ENCODE measurements around the gene RAD9B. TPM values are rescaled to one million over a fixed set of nuclear protein-coding genes. Genes with fewer than 3 reads are reported as not detected.

The RAD9B gene
- total and polyA plus RNA-seq, 2 of the 13 experiments (the other 11 are each of a cell fraction or from before 2014, with no cell fraction given): 0.05 to 0.38 TPM

- TF ChIP-seq, protein P1, sequence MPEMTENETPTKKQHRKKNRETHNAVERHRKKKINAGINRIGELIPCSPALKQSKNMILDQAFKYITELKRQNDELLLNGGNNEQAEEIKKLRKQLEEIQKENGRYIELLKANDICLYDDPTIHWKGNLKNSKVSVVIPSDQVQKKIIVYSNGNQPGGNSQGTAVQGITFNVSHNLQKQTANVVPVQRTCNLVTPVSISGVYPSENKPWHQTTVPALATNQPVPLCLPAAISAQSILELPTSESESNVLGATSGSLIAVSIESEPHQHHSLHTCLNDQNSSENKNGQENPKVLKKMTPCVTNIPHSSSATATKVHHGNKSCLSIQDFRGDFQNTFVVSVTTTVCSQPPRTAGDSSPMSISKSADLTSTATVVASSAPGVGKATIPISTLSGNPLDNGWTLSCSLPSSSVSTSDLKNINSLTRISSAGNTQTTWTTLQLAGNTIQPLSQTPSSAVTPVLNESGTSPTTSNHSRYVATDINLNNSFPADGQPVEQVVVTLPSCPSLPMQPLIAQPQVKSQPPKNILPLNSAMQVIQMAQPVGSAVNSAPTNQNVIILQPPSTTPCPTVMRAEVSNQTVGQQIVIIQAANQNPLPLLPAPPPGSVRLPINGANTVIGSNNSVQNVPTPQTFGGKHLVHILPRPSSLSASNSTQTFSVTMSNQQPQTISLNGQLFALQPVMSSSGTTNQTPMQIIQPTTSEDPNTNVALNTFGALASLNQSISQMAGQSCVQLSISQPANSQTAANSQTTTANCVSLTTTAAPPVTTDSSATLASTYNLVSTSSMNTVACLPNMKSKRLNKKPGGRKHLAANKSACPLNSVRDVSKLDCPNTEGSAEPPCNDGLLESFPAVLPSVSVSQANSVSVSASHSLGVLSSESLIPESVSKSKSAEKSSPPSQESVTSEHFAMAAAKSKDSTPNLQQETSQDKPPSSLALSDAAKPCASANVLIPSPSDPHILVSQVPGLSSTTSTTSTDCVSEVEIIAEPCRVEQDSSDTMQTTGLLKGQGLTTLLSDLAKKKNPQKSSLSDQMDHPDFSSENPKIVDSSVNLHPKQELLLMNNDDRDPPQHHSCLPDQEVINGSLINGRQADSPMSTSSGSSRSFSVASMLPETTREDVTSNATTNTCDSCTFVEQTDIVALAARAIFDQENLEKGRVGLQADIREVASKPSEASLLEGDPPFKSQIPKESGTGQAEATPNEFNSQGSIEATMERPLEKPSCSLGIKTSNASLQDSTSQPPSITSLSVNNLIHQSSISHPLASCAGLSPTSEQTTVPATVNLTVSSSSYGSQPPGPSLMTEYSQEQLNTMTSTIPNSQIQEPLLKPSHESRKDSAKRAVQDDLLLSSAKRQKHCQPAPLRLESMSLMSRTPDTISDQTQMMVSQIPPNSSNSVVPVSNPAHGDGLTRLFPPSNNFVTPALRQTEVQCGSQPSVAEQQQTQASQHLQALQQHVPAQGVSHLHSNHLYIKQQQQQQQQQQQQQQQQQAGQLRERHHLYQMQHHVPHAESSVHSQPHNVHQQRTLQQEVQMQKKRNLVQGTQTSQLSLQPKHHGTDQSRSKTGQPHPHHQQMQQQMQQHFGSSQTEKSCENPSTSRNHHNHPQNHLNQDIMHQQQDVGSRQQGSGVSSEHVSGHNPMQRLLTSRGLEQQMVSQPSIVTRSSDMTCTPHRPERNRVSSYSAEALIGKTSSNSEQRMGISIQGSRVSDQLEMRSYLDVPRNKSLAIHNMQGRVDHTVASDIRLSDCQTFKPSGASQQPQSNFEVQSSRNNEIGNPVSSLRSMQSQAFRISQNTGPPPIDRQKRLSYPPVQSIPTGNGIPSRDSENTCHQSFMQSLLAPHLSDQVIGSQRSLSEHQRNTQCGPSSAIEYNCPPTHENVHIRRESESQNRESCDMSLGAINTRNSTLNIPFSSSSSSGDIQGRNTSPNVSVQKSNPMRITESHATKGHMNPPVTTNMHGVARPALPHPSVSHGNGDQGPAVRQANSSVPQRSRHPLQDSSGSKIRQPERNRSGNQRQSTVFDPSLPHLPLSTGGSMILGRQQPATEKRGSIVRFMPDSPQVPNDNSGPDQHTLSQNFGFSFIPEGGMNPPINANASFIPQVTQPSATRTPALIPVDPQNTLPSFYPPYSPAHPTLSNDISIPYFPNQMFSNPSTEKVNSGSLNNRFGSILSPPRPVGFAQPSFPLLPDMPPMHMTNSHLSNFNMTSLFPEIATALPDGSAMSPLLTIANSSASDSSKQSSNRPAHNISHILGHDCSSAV (CRISPR knock-in tag; IDR thresholded peaks at IDR 0.05; ENCODE audit: borderline replicate concordance): peak; percentile 42; the same call in 1 of the 2 replicates
- TF ChIP-seq, protein P2, sequence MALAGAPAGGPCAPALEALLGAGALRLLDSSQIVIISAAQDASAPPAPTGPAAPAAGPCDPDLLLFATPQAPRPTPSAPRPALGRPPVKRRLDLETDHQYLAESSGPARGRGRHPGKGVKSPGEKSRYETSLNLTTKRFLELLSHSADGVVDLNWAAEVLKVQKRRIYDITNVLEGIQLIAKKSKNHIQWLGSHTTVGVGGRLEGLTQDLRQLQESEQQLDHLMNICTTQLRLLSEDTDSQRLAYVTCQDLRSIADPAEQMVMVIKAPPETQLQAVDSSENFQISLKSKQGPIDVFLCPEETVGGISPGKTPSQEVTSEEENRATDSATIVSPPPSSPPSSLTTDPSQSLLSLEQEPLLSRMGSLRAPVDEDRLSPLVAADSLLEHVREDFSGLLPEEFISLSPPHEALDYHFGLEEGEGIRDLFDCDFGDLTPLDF (CRISPR knock-in tag; IDR thresholded peaks at IDR 0.05): 0 out of 2 replicates have a peak, but pooled peaks have one; percentile 10
- TF ChIP-seq, protein P3, sequence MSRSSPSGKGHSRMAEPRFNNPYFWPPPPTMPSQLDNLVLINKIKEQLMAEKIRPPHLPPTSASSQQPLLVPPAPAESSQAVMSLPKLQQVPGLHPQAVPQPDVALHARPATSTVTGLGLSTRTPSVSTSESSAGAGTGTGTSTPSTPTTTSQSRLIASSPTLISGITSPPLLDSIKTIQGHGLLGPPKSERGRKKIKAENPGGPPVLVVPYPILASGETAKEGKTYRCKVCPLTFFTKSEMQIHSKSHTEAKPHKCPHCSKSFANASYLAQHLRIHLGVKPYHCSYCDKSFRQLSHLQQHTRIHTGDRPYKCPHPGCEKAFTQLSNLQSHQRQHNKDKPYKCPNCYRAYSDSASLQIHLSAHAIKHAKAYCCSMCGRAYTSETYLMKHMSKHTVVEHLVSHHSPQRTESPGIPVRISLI (CRISPR knock-in tag; IDR thresholded peaks at IDR 0.05; ENCODE audit: borderline replicate concordance): no peak; the same call in 1 of the 2 replicates
- TF ChIP-seq LBX2 (CRISPR knock-in tag; IDR thresholded peaks at IDR 0.05; ENCODE audit: borderline replicate concordance) (no peak), HNF4A (CRISPR knock-in tag; IDR thresholded peaks at IDR 0.05) (no peak), IKZF4 (CRISPR knock-in tag; IDR thresholded peaks at IDR 0.05; ENCODE audit: borderline replicate concordance, low read depth, not compliant biosample characterization) (peak; percentile 21), ZNF878 (CRISPR knock-in tag; IDR thresholded peaks at IDR 0.05) (no peak; the same call in 1 of the 2 replicates), PLRG1 (conservative IDR thresholded peaks at IDR 0.05) (no peak), ZNF546 (CRISPR knock-in tag; conservative IDR thresholded peaks at IDR 0.05) (no peak), ZNF468 (CRISPR knock-in tag; IDR thresholded peaks at IDR 0.05) (0 out of 2 replicates have a peak, but pooled peaks have one; percentile 42), NR2F6 (IDR thresholded peaks at IDR 0.05) (no peak; the same call in none of the 2 replicates), NR2F6 (CRISPR knock-in tag; IDR thresholded peaks at IDR 0.05) (no peak; the same call in none of the 2 replicates), GTF2F1 (IDR thresholded peaks at IDR 0.05; ENCODE audit: low read length) (no peak), SMARCC2 (IDR thresholded peaks at IDR 0.05) (no peak), ATM (IDR thresholded peaks at IDR 0.05; ENCODE audit: borderline replicate concordance) (no peak), PHB2 (IDR thresholded peaks at IDR 0.05; ENCODE audit: partially characterized antibody) (no peak), FOXK2 (IDR thresholded peaks at IDR 0.05) (no peak)
- TF ChIP-seq, protein P4, sequence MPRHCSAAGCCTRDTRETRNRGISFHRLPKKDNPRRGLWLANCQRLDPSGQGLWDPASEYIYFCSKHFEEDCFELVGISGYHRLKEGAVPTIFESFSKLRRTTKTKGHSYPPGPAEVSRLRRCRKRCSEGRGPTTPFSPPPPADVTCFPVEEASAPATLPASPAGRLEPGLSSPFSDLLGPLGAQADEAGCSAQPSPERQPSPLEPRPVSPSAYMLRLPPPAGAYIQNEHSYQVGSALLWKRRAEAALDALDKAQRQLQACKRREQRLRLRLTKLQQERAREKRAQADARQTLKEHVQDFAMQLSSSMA (CRISPR knock-in tag; IDR thresholded peaks at IDR 0.05): peak; percentile 32; the same call in 1 of the 2 replicates
These were observed 33.7 kb upstream of the RAD9B start, which contains the start of the genes FAM216A and GPN3 (continued) for GRCh38 chr12:110468214-110469048.

Measured in HepG2 (cell line).